Measurements from ENCODE around the gene FHL3.
"Not testable (repeated sequence)": the region's sequence is repeated elsewhere in the genome, so short reads cannot be mapped to it uniquely, and the experiment has no call there.

Gene FHL3

DNA sequence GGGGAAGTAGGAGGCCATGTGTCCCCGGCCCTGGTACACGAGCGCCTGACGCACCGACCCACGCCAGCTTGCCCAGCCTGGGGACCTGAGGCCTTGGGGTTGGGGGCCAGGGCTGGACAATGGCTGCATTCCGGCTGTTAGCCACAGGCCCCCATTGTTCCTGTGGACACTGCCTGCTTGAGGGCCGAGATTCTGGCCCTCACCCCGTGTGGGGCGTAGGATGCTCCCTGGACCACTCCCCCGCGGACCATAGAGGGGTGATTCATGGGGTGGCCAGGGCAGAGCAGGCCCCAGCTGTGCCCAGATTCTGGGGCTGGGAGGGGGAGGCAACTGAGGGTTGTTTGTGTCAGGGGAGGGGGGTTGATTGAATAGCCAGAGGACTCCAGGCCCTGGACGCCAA is 29.6 kb upstream of the FHL3 start:
- no peak for DNase-seq (ENCODE audit: low read depth in 3 of 3)

DNA sequence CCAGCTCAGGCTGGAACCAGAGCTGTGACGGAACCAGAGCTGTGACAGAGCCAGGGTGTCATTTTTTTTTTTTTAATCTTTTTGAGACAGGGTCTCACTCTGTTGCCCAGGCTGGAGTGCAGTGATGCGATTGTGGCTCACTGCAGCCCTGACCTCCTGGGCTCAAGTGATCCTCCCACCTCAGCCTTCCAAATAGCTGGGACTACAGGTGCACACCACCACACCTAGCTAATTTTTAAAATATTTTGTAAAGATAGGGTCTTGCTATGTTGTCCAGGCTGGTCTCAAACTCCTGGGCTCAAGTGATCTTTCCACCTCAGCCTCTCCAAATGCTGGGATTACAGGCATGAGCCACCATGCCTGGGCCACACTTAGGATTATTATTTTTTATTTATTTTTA is 27.7 kb upstream of the FHL3 start:
- not testable (repeated sequence) for DNase-seq (ENCODE audit: low read depth in 3 of 3)

DNA sequence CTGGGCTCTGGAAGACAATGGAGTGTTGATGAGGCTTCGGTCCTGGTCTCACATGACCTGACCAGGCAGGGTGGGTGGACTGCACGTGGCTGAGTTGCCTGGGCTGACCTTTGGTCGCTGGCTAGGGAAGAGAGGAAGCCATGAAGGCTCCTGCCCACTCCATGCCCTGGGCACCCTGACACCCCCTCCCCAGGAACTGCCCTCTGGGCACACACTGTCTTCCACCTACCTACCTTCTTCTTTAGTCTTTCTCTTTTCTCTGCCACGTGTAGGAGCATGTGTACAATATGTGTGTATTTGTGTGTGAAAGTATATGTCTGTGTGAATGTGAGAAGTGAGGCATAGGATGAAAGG is 26.2 kb upstream of the FHL3 start:
- DNase-seq (ENCODE audit: low read depth in 3 of 3) = no peak

DNA sequence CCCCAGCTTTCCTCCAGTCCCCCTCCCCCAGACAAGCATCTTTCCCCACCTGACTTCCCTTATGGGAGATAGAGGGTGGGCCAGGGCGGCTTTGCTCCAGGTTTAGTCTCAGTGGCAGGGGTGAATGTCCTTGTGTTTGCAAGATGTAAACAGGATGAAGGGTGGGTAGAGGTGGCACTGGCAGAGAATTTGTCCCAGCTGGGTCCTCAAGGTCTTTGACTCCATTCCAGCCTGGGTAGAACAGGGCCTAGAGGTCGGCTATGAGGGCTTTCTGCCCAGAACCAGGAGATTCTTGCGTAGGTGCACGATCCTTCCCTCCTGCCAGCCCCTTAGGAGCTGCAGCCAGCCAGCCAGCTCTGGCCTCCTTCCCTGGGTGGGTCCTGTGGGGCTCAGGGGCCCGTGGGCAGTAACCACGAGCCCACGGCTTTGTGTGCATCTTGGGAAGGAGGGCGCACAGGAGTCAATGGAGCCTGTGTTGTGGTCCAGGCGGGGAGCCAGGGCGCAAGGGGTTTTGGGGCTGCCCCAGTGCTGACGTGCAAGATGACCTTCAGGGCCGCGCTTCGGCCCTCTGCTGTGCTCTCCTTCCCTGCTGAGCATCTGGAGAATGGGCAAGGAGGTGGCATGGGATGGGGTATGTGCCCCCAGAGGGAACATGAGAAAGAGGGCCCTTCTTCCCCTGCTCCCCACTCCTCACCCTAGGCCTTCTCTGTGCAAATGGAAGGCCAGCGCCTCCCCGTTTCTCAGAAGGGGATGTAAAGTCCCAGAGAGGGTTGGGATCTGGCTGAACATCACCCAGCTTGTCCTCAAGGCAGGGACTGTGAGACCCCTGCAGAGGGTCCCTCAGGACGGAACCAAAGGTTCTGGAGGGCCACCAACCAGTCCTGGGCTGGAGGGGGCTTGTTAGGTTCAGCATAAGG is 25.5 kb upstream of the FHL3 start:
- no peak for DNase-seq (ENCODE audit: low read depth in 3 of 3)

DNA sequence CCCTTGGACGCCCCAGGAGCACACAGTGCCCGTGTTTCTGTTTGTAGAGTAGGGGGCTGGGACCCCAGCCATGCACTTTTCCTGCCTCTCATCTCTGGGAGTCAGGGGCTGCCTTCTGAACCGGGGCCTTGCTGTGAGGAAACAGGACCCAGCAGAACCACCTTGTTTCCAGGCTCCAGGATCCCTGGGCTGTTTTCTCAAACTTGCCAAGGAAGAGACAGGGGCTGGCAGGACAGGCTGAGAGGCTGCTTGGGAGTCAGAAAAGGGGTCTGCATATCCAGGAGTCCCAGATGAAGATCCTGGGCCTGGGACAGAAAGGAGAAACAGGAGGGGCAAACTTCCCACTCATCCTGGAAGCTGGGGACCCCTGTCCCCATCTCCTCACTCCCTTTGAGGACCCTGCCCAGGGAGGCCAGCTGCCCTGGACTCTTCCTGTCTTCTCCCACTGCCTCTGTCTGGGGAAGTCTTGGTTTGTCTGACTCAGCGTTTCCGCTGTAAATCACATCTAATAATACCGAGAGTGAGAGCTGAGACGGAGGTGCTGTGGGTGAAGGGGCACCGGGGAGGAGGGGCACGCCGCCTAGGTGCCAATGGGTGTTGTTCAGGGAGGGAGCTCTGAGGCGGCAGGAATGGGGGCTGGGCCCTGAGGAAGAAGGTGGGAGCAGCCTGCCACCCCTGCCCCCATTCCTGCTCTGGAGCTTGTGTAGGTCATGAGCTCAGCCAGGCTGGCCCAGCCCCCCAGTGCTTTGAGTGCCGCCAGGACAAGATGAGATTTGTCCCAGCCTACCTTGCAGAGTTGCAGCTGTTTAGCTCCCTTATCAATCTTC is 24.6 kb upstream of the FHL3 start:
- DNase-seq (ENCODE audit: low read depth in 3 of 3) = peak; percentile 54 to 79 (median 72)

DNA sequence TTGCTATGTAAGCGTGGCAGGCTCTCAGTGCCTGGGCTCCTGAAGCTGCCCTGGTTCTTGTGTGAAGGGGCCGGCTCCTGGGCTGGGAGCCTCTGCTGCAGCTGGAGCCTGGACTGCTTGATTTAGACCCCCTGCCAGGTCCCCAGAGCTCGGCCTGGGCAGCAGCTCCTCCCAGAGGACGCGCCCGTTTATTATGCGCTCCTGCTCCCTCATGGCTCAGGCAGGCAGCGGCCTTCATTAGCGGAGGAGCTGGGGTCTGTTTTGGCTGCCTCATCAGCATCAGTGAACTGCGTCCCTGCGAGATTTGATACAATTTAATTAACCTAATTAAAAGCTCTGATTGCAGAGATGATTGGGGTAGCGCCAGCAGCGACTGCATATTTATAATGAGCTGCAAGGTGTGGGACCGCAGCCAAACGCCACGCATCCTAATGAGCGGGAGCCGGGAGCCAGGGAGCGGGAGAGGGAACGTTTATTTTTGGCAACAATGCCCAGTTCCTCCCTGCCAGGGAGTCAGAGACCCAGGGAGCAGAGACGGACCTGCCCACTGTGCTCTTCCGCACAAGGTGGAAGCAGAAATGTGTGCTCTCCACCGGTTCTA is 23.9 kb upstream of the FHL3 start:
- no peak for DNase-seq (ENCODE audit: low read depth in 3 of 3)

DNA sequence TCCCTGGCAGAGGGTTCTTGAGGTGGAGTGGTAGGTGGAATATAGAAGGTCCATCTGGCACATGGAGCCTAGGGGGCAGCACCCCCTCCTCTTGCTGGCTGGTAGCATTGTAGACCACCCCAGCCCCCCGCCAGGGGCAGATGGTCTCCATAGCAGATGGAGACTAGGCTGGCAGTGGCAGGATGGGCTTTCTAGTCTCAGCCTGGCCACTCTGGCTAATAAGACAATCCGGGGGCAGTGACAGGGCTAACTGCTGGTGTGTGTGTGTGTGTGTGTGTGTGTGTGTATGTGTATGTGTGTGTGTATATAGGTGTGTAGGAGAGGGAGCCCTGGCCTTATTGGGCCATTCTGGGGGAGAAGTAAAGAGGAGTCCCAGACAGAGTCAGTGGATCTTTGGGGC is 23.4 kb upstream of the FHL3 start:
- DNase-seq (ENCODE audit: low read depth in 3 of 3) = no peak

DNA sequence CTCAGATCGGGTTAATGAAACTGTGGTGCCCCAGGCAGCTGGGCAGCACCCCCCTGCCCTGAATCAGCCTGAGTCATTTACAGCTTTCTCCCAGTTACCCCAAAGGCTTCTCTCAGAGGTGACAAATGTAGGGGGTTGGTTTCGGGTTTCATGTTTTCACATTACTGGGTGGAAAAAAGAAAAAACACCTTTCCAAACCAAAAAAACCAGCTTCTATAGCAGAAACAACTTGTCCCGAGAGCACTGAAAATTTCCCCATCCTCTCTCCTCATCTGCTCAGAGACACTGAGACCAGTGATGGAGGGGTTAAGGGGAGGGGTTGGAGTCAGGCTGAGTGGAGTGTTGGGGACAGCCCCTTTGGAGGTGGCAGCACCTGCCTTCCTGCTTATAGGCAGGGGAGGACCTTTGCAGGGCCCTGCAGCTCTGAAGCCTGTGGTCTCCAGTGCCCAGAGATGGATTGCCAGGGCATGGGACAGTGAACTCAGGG is 22.8 kb upstream of the FHL3 start:
- peak; percentile 67 to 82 (median 68) for DNase-seq (ENCODE audit: low read depth in 3 of 3)

DNA sequence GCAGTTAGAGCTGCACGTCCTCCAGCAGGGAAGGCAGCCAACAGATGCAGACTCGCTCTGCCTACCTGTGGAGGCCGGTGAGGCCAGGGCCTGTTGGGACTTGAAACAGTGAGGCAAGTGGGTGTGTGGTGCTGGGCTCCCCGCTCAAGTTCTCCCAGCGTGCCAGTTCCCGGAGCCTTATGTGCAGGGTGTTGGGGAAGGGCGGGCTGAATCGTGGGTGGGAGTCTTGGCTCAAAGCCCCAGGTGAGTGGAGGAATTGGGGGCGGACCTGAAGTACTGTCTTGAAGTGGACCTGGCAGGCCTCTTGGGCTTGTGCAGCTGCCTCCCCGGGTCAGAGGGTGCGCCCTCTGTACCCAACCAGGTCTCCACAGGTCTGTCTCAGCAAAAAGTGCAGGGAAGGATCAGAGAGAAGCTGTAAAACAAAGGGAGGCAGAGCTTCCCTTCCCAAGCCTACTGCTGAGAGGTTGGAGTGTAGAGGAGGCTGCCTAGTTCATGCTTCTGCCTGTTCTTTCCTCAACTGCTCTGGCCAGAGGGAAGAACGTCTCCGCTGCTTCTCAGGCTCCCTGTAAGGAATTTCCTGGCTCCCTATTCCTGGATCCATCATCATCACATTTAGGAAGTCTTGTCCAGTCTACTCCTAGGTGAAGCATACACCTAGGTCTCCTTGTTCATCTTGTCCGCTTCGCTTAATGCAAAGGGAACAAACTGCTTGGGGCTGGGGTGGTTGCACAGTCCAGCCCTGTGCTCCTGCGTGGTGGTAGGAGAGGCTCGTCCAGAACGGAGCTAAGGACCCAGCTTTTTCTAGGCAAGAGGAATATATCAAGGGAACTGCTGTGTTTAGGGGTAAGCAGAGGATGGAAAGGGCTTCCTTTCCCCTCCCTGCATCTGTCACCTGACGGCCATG is 22.1 kb upstream of the FHL3 start:
- no peak for DNase-seq (ENCODE audit: low read depth in 3 of 3)

DNA sequence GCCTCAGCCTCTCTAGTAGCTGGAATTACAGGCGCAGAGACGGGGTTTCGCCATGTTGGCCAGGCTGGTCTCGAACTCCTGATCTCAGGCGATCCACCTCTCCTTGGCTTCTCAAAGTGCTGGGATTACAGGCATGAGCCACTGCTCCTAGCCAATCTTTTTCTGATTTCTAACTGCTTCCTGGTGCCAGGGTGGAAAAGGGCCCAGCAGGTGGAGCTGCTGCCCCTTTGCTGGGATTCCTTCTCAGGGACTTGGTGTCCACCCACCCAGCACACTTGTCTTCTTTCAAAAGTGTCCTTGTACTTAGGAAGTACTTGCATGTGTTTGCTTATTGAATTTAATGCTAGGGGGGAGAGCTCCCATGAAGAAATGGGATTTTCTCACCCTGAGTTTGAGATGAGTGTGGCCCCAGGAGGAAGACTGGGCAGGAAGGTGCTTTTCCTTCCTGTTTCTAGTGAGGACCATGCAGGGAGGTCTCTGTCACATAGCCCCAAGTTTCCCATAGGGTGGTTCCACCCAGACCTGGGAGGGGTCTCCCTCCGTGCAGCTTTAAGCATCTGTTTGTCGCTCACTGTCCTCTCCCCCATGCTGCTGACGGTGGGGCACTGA is 21.4 kb upstream of the FHL3 start:
- DNase-seq (ENCODE audit: low read depth in 3 of 3) = no peak

DNA sequence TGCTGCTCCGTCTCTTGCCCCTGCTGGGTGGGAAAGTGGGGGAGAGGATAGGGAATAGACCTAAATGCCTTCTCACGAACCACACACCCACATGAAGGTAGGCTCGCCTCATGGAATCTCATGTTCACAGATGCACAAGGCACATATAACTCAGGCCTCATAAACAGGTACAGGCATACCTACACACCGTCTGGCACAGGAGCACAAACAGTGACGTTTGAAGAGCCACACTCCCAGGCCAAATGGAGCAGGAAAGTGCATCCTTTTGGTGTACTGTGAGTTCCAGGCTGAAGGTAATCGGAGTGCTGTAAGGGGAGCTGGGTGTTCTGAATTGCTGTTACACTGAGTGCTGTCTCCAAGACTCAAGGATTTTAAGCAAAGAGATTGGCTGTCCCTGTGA is 20.4 kb upstream of the FHL3 start:
- DNase-seq (ENCODE audit: low read depth in 3 of 3) = no peak

DNA sequence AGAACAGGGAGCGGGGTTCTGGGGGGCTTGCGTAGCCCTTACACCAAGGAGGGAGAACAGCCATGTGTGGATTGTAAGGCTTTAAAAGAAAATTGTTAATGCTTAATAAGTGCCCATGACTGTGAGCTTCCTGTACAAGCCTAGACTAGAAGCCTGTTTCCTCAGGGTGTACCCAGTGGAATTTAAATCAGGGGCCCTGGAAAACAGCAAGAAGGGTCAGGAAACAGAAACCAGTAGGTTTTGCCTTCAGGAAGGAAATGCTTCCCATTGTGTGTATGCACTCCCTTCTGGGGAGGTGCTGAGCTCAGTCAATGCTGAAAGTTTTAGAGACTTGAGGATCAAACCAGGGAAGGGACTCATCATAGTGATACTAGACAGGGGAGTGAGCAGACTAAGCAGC is 19.9 kb upstream of the FHL3 start:
- no peak for DNase-seq (ENCODE audit: low read depth in 3 of 3)

DNA sequence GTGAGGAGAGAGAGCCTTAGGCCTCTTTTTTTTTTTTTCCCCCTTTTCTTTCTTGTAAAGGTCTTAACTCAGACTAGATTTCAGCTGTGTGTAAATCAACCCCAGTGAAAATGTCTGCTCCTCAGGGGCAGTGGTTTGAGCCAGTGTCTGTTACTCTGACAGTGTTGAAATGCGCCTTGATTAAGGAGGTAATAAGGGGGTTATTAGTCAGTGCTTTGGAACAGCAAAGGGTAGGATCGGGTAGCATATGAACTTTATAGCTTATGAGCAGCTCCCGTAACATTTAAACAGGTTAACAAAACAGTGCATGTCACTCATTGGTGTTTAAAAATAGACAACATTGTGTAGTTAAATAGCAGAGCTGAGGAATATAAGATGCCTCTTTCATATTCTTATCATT is 17.5 kb upstream of the FHL3 start:
- DNase-seq (ENCODE audit: low read depth in 3 of 3) = no peak

DNA sequence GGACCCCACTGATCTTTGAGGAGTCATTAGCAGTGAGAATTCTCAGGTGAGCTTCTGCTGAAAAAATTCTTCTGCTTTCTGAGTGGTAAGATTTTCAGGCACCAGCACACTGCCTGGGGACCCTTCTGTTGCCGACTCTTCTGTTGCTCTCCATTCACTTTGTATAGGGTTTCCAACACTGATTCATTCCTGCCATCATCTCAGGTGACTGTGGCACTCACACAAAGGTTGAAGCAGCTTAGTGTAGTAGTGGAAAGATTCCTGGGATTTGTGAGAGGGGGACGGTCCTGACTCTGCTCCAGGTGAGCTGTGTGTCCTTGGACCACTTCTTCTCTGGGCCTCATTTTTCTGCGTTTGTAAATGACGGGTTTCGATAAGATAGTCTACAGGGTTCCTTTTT is 16.7 kb upstream of the FHL3 start:
- DNase-seq (ENCODE audit: low read depth in 3 of 3) = no peak

DNA sequence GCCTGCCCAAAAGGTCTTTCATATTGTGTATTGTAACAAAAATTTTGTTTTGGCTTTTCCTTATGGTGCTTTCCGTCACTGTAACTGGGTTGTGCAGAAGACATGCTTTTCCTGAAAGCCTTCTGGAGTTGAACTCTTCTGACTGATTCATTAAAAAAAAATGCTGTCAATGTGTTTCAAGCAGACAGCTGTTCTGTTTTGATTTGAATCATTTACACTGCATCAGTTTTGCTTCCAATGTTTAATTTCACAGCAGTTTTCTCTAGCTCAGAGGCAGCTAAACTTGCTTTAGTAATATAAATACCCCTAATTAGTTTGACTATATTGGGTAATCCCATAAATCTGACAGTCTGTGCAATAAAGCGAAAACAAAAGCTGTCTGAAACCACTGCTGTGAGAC is 15.1 kb upstream of the FHL3 start:
- DNase-seq (ENCODE audit: low read depth in 3 of 3) = no peak

DNA sequence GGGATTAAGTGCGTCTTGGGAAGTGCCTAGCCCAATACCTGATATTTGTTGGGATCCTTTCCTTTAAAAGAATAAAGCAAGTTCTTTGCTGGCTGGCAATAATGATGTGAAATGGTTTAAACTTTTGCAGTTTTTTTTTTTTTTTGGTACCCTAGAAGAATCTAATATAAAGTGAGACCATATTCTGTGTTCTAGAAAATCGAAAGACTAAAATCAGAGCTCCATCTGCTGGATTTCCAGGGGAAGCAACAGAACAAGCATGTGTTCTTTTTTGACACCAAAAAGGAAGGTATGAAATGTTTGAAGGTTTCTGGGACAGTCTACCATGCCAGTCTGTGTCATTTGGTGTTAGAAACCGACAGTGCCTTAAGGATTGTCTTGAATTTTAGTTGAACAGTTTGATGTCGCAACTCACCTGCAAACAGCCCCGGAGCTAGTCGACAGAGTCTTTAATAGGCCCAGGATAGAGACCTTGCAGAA is 13.6 kb upstream of the FHL3 start:
- no peak for DNase-seq (ENCODE audit: low read depth in 3 of 3)

DNA sequence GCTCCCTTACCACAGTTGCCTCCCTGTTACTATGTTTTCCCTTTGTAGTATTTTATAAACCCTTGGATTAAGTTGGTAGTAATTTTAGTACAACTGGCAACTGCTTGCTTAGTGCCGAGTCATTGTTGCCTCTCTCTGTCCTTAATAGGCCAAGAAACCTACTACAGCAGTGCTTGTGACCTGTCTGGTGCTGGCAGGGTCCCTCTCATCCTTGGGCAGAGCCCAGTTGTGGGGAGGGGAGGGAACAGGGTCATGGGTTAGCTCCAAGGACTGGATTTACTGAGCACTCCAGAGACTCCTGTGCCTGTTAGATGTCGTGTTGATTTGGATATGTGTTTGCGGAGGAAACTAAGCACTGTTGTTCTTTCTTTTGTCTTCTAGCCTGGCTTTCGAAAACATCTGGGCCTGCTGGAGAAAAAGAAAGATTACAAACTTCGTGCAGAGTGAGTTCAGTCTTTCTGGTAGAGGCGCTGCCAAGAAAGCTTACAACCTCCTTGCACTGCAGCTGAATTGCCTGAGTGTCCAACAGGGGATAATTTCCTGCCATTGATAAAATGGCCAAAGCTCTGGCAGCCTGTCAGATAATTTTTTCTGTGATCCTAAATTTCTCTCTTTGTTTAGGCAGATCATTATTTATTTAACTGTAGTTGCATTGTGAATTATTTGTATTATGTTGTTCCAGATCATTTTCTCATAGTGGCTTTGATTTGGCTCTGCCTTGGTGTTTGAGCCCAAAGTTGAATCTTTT is 10.8 kb upstream of the FHL3 start:
- DNase-seq (ENCODE audit: low read depth in 3 of 3) = no peak

DNA sequence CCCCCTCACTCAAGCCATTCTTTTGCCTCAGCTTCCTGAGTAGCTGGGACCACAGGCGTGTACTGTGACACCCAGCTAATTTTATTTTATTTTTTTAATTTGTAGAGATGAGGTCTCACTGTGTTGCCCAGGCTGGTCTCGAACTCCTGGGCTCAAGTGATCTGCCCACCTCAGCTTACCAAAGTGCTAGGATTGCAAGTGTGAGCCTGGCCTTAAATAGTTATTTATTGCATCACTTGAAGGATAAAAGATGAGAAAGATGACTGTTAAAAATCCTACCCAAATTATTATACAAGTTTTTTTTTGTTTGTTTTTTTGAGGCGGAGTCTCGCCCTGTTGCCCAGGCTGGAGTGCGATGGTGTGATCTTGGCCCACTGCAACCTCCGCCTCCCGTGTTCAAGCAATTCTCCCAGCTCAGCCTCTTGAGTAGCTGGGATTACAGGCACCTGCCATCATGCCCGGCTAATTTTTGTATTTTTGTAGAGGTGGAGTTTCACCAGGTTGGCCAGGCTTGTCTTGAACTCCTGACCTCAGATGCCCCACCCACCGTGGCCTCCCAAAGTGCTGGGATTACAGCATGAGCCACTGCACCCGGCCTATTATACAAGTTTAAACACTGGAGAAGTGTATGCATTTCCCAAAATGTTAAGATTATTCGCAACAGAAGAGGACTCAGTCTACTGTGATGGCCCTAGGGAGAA is 9.6 kb upstream of the FHL3 start:
- DNase-seq (ENCODE audit: low read depth in 3 of 3) = no peak

DNA sequence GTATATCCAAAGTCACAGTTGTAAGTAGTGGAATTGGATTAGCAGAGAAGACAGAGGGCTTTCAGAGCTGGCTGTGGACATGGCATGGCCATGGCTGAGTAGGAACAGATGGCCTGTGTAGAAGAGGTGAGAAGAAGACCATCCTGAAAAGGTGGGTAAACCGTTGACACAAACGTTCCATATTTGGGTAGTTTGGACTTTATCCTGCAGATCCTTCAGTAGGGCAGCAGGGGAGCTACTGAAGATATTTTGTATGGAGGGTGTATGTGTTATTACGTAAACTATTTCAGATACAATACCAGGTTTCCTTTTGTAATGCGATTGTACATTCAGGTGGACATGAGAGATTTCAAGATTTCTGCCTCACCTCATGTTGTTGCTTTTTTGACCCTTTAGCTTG is 8.9 kb upstream of the FHL3 start:
- DNase-seq (ENCODE audit: low read depth in 3 of 3) = no peak

DNA sequence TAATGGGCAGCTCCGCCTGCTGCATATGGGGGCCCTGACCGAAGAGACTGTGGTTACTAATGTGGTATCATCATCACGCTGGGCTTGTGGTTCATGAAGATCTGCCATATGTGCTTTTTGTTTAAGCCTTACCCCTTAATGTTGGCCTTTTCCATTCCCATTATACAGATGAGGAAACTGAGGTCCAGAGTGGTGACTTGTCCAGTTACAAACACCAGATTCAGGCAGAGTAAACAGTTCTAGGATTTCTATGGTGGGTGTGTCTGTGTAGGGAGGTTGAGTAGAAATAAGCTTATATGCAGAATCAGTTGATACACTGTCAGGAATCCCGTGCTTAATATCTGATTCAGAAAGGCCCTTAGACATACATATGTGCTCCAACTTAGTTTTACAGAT is 7.9 kb upstream of the FHL3 start:
- no peak for DNase-seq (ENCODE audit: low read depth in 3 of 3)
